Adrenal gland (tissue), 5 donors: ENCODE results near the gene MYO18A.

Experiments
- POLR2A ChIP-seq, 2 donors: fragments of 450-650 bp; IDR thresholded peaks; one replicate each; pipeline ENCODE4 v1.6.1; 2017; ENCODE audit warnings: antibody characterized with exemption in 2 of 2, mild to moderate bottlenecking in 2 of 2, moderate library complexity in 1 of 2
- TF ChIP-seq, protein P1 (sequence below), 6 experiments: fragments of 450-650 bp in 4 of 6; fragments of 200-600 bp in 2 of 6; sonication (generic) in 1 of 6; IDR thresholded peaks; 1 replicate in 5 of 6; 2 replicates in 1 of 6; pipeline versions ENCODE4 v1.5.1 to v1.8.0; 2016 to 2021; ENCODE audit warnings: antibody characterized with exemption in 6 of 6, mild to moderate bottlenecking in 2 of 6, moderate library complexity in 1 of 6
- donor health status: DM: no; HTN: no; CAD: no.

- TF ChIP-seq, protein P1, sequence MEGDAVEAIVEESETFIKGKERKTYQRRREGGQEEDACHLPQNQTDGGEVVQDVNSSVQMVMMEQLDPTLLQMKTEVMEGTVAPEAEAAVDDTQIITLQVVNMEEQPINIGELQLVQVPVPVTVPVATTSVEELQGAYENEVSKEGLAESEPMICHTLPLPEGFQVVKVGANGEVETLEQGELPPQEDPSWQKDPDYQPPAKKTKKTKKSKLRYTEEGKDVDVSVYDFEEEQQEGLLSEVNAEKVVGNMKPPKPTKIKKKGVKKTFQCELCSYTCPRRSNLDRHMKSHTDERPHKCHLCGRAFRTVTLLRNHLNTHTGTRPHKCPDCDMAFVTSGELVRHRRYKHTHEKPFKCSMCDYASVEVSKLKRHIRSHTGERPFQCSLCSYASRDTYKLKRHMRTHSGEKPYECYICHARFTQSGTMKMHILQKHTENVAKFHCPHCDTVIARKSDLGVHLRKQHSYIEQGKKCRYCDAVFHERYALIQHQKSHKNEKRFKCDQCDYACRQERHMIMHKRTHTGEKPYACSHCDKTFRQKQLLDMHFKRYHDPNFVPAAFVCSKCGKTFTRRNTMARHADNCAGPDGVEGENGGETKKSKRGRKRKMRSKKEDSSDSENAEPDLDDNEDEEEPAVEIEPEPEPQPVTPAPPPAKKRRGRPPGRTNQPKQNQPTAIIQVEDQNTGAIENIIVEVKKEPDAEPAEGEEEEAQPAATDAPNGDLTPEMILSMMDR (IDR thresholded peaks at IDR 0.05), result no peak
- TF ChIP-seq POLR2A (IDR thresholded peaks at IDR 0.05), result no peak
These were observed 77.4 kb downstream of the MYO18A start for GRCh38 chr17:29102741-29103181.
